Mucosa of gallbladder (tissue), 1 donor: ENCODE data around the gene LENG1. TPM values are rescaled to one million over a fixed set of nuclear protein-coding genes. Genes with fewer than 3 reads are reported as not detected.
"Not testable (repeated sequence)": the region's sequence is repeated elsewhere in the genome, so short reads cannot be mapped to it uniquely, and the experiment has no call there.

Source experiments
- DNase-seq: peaks from one replicate; pipeline ENCODE4 v3.0.0-alpha.2; 2020; ENCODE audit warnings: low spot score
- total RNA-seq: library from RNA; stranded (reverse); gene quantifications from one replicate; pipeline ENCODE4 v1.2.1, GENCODE V29; 2021
- donor health status: DM: no; HTN: no; CAD: no.

LENG1 gene
- total RNA-seq, 1 donor from 2014 or later = 12.7 TPM

DNA sequence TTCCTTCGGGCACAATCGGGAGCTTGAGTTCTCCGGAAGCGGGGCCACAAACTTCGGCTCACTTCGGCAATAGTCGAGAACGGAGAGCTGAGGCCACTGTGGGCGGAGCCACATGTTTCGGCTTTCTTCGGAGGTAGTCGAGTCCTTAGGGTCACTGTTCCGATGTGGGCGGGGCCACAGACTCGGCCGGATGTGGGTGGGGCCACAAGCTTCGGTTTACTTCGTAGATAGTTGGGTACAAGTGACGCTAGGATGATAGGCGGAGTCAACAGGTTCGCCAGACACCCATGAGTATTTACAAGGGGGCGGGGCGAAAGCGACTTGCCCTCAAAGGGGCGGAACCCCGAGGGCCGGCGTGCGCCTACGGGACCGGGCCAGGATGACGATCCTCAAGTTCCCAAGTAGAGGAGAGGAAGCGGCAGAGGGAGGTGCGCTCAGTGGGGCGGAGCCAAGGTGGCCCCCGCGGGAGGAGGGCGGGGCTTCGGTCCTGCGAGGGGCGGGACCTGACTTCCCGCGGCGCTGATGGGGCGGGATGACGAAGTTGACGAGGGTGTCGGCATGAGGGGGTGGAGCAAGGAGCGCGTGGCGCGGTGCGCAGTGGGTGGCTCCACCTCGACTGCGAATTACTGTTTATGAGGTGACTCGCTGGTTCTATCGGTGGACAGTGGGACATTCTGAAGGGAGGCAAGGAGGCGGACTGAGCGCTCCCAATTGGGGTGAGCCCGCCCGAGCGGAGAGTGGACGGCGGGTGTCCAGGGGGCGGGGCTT is 30.4 kb upstream of the LENG1 start:
- peak; percentile 100 for DNase-seq

DNA sequence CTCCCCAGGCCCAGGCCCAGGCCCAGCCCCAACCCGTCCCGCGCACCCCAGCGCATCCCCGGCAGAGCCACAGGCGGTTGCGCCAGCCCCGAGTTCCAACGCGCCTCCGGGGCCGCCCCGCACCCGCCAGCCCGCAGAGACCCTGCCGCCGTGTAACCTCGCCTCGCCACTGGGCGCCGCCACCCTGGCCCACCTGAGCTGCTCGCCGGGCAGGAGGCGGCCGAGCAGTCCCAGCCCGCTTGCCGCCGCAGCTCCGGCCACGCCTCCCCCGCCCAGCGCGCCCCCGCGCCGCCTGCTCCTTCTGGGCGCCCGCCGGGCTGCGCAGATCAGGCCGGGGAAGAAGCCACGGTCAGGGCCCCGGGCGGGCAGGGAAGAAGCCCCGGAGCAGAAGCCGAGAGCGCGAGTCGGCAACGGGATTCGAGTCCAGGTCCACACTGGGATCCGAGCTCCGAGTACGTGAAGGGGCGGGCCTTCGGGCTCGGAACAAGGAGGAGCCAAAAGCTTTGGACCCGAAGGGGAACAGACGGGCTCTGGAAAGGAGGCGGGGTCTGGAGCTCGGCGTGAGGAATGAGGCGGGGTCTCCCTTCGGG is 29.7 kb upstream of the LENG1 start, which contains the start of gene MBOAT7:
Gene MBOAT7, minus strand, starts transcription at position 436 of the 590 bp plus-strand sequence. CDS start 1,072 bp downstream, outside the sequence.
- DNase-seq = no peak

DNA sequence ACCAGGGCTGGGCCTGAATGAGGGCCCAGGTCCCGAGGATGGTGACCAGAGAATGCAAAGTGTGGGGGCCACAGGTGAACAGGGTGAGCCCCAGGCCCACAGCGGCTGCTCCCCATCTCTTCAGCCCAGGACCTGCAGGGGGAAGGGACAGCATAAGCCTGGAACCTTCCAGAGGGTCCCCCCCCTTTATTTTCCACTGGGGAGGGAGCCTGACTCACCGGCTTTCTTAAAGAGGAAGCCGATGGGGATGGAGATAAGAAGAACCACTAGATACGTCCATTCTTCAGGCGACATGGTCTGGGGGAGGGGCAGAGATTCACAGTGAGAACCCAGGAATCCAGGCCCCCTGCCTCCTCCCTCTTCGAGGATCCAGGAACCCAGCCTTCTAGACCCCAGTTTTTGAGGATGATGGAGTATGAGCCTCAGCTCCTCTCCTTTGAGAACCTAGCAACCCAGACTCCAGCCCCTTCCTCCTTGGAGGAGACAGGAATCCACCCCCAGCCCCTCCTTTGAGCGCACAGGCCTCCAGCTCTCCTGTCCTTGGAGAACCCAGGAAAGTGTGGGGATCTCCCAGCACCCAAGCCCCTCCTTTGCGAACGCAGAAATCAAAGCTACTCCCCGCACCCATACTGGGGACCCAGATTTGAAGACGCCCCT is 28.8 kb upstream of the LENG1 start:
- peak; percentile 51 for DNase-seq

DNA sequence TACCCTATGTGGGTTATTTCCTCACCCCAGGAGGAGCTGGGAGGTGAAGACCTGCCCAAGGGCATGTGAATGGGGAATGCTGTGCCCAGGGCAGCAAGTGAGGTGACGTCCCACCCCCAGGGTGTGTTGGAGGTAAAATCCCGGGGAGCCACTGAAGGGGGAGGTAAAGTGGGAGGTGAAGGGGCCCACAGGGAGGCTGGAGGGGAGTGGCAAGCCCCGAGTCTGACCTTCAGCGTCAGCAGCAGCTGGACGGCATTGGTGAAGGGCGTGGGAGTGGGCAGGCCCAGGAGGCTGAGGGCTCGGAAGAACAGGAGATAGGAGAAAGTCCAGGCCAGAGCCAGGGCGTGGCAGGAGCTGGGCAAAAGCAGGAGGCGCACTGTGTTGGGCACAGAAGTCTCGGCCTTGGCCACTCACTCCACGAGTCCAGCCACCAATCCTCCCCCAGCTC is 27.4 kb upstream of the LENG1 start:
- peak; percentile 71 for DNase-seq

DNA sequence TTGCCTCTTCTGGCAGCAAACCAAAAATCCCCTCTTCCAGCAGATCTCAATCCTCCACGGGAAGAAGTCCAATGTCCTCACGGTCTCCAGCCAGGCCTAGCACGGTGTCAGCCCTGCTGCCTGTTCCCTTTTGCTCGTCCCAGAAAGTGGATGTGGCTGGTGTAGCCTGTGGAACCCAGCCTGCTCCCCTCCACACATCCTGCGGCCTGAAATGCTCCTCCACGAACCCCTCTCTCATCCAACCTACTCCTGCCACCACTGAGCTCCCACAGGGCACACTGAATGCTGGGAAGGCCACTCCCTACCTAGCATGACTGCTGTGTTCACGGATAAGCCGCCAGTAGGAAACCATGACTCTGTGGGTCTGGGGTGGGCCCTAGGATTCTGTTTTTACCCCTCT is 26.8 kb upstream of the LENG1 start:
- no peak for DNase-seq

DNA sequence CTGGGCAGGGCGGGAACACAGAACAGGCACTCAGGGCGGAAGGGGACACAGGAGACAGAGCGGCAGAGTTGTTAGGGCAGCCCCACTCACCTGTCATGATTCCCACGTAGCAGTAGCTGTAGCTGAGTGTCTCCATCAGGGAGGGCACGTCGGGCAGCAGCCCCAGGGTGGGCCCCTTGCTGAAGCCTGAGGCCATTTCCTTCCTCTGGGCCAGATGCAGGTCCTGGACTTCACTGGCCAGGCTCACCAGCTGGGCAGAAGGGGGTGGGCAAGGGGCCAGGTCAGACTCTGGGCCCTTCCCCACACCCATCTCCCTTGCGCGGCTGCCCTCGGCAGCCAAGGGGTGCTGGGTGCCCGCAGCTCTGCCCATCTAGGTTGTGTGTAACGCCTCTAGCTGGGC is 23.9 kb upstream of the LENG1 start:
- DNase-seq = no peak

DNA sequence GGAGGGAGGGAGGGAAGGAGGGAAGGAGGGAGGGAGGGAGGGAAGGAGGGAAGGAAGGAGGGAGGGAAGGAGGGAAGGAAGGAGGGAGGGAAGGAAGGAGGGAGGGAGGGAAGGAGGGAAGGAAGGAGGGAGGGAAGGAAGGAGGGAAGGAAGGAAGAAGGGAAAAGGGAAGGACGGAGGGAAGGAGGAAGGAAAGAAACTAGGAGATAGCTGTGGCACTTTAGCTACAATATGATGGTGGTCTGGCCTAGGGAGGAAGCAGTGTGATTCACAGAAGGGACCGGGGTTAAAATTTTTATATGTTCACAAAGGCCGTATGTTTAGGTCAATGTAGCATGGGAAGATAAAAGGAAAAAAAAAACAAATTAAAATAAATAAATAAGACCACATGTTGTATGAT is 22.4 kb upstream of the LENG1 start:
- DNase-seq = not testable (repeated sequence)

DNA sequence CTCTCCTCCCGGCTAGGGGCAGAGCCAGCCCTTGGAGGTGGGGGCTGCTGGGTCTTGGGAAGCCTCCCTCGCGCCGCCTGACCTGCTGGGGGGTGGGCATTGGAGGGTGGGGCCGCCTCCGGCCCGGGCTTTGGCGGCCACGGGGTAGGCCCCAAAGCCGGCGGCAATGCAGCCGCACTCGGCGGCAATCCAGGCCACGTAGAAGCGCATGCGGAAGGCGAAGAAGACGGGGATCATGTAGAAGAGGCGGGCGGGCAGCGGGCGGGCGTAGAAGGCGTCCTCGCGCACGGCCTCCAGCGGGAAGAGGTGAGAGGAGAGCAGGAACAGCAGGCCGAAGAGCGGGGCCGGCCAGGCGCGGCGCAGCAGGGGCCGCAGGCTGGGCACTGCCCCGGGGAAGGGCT is 21.2 kb upstream of the LENG1 start:
- no peak for DNase-seq

DNA sequence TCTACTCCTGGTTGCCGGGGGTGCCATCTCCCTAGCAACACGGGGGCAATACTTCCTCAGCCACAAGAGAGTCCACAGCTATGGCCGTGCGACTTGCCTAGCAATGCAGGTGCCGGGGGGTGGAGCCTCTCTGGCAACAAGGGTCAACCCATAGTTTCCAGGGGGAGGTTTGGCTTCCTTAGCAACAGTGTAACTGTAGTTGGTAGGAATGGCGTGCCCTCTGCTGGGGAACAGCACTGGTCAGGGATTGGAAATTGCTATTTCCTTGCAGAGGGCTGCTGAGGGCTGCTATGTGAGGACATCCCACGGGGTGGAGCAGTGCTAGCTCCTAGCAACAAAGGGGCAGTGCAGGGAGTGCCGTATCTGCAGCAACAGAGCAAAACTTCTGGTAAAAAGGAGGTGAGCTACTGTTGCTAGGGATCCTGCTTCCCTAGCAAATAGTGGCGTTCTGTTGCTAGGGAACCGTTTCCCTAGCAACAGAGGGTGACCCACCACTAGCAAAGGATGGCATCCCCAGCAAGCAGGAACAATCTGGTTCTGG is 20.5 kb upstream of the LENG1 start:
- peak; percentile 54 for DNase-seq

DNA sequence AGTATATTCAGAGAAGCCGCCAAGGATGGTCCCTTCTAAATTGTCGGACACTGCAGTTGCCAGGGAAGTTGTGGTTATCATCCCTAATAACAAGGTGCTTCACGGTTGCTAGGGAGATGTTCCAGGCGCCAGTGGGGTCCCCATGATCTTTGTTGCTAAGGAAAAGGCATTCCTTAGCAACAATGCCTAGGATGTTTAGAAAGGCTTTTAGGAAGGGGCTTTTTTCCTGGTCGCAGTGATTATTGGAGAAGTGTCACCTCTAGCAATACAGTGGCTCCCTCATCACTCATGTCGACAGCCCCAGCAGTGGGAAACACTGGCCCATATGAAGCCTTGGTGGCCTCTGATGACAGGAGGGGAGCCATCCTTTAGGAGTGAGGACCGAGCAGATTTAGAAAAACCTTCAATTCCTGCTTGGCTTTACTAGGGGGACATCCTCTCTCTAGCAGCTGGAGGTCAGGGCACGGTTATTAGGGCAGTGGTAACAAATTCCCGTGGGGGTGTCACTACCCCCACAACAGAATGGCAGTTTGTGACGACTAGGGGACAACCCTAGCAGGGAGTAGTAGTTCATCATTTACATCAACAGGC is 19.8 kb upstream of the LENG1 start:
- no peak for DNase-seq

DNA sequence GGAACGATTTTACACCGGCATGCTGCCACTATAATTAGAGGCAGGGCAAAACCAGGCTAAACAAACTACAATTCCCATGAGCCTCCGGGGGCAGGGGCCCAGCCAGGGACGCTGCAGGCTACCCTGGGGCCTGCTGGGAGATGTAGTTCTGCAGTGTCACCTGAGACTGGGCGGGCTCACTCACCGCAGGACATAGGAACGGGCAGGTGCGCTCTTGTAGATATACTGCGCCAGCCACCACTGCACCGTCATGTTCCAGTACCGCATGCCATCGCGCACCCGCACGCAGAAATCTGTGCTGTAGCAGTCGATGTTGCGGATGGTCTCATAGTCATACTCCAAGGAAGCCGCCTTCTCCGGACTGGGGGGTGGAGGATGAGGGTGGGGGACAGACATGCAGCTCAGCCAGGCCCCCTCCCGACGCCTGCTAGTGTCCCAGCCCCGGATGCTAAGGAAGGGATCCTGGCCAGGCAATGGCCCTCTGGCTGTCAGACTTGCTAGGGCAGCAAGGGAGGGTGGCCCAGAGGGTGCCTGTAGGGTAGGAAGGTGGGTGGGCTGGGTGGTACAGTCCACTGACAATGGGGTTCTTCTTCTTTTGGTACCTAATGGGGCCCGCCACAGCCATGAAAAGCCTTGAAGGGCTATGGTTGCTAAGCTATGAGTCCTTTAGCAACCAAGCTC is 19.2 kb upstream of the LENG1 start:
- no peak for DNase-seq

DNA sequence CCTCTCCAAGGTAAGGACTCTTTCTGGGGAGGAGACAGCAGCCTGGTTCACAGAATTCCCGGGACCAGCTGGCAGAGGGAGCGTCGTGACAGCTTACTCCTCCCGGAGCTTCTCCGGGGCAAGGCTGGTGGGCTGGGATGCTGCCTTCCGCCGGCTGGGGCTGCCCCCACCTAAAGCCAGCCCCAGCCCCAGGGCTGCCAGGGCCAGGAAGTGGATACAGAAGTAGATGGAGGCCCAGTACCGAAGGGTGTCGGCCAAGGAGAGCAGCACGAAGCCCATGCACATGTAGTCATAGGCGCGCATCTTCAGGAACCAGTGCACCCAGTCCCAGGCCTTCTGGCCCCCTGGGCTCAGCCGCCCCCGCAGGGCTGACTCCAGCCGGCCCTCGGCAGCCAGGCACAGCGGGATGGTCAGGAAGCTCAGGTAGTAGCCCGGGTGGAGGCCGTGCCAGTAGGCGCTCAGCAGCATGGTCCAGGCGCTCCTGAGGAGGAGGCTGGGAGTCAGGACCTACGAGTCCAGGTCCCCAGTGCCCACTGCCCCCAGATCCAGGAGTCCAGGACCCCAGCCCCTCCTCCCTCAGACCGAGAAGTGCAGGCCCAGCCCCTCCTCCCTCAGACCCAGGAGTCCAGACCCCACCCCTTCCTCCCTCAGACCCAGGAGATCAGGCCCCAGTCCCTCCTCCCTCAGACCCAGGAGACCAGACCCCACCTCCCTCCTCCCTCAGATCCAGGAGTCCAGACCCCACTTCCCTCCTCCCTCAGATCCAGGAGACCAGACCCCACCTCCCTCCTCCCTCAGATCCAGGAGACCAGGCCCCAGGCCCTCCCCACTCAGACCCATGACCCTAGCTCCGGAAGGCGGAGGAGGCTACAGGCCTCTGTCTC is 14.7 kb upstream of the LENG1 start:
- DNase-seq = no peak

DNA sequence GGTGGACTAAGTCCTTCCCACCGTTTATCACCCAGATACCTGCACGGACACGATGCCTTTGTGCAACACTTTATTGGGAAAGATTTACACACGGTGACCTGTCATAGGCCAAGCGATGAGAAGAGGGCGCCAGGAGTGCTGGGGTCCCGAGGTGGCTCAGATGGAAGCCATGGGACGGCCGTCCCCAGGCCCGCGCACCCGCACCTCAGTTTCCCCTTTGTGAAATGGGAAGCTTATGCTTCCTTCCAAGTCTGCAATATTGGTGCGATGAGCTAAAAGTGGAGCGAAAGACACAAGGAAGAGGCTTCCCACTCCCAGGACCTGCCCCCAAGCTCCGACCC is 13.8 kb upstream of the LENG1 start:
- no peak for DNase-seq

DNA sequence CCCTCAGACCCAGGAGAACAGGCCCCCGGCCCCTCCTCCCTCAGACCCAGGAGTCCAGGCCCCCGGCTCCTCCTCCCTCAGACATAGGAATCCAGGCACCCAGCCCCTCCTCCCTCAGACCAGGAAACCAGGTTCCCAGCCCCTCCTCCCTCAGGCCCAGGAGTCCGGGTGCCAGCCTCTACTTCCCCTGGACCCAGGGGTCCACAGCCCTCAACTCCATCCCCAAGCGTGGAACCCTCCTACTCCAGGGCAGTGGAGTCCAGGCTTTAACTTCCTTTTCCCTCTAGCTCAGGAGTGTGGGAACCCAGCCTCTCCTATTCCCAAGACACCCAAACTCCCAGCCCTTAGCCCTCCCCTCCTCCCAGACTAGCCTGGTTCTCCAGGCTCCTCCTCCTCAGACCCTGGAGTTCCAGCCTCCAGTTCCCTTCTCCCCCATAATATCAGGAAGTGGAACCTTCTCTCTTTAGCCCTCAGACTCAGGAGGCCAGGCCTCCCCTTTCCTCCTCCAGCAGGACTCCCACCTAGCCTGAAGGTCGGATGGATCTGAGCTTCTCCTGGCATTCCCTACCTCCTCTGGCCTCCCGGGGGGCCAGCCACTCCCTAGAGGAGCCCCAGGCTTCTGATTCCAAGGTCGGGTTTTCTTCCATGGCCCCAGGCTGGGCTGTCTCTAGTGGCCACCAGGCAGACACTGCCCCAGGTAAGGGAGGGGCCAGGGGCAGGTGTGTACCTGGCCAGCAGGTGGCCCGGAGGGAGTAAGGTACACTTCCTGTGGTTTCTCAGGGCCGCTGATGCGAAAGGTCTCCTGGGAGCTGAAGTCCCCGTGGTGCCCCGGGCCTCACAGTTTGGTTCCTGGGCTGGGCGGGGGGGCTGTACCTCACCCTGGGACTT is 13.2 kb upstream of the LENG1 start, which contains the start of gene TMC4:
Gene TMC4, minus strand, starts transcription at position 690 of the 888 bp plus-strand sequence. Its CDS starts 43 bp downstream, at position 647.
- peak; percentile 77 for DNase-seq

DNA sequence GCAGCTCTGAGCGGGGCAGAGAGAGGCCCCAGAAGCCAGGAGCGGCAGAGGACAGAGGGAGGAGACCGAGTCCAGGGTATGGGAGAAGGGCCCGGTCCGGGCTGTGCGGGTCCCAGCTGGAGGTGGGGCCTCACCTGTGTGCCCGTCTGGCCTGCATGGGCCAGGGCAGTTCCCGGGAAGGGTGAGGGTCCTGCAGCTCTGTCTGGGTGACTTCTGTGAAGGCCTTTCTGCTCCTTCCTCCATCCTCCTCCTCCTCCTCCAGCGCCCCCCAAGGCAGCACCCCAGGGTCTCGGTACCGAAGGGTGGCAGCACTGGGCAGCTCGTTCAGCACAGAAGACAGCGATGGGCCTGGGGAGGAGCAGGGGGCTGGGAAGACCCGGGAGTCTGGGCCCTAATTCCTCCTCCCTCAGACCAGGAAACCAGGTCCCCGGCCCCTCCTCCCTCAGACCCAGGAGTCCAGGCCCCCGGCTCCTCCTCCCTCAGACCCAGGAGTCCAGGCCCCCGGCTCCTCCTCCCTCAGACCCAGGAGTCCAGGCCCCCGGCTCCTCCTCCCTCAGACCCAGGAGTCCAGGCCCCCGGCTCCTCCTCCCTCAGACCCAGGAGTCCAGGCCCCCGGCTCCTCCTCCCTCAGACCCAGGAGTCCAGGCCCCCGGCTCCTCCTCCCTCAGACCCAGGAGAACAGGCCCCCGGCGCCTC is 12.4 kb upstream of the LENG1 start:
- DNase-seq = not testable (repeated sequence)

DNA sequence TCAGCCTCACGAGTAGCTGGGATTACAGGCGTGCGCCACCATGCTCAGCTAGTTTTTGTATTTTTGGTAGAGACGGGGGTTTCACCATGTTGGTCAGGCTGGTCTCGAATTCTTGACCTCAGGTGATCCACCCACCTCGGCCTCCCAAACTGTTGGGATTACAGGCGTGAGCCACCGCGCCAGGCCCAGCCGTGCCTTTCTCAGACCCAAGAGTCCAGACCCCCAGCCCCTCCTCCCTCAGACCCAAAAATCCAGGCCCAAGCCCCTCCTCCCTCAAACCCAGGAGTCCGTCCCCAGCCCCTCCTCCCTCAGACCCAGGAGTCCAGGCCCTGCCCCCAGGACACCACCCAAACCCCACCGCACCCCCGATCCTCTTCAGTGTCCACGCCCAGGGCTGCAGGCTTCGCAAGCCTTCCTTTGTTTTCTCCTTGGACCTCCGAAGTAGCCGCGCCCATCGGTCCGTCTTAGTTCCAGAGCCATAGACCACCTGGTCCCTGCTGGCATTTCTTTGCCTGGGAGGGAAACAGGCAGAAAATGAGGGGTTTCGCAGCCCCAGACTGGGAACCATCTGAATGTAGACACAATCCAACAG is 9.7 kb upstream of the LENG1 start:
- no peak for DNase-seq

DNA sequence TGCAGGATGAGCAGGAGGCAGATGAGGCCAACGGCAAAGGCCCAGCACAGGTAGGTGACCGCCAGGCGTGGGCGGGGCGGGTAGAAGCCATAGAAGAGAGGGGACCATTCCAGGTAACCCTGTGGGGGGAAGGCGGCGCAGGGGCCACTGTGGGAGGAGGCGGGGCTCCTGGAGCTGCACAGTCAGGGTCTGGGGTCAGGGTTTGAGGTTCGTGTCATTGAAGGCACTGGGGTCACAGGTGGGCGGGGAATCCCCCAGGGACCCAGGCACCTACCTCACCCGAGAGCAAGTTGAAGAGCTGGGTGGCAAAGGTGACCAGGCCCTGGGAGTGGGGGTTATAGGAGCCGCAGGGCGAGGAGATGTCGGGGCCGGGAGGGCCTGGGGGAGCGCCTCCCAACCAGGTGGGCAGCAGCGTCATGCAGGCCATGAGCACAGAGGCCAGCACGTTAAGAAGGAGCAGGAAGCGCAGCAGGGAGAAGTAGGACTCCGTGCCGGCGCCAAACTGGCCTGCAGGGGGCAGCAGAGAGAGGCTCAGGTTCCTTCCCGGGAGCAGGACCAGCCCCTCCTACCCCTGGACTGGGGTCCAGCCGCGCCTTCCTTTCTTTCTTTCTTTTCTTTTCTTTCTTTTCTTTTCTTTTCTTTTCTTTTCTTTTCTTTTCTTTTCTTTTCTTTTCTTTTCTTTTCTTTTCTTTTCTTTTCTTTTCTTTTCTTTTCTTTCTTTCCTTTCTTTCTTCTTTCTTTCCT is 8.8 kb upstream of the LENG1 start:
- peak; percentile 93 for DNase-seq

DNA sequence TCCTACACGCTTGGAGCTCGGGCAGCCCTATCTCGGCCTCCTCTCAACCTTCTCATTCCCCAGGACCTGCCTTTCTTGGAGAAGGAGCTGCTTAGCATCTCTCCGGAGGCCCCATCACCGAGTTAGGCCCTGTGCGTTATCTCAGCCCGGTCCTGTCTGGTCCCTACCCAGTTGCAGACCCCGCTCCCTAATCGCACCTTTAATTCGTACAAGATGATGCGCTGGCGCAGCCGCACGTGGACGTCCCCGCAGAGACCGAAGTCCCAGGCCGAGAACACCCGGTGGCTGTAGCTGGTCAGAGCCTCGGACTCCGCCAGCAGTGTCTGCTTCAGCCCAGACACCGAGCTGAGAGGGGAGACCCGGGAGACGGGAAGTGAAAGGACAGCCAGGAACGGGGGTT is 5.7 kb upstream of the LENG1 start:
- no peak for DNase-seq
